BE2C (cell line): ENCODE results near the gene TBC1D9.
A peak's percentile ranks its signal among the peaks of the same experiment; 100 is the strongest.

Experiments
- DNase-seq: peaks from one replicate; pipeline ENCODE4 v3.0.0-alpha.2; 2020
- H3K27me3 ChIP-seq: fragments of 250-450 bp; sonication (Bioruptor Pico); 2 replicates; pipeline ENCODE4 v1.5.1; 2020; ENCODE audit warnings: mild to moderate bottlenecking
- H3K36me3 ChIP-seq: fragments of 250-450 bp; sonication (Bioruptor Pico); 2 replicates; pipeline ENCODE4 v1.5.1; 2020; ENCODE audit warnings: mild to moderate bottlenecking
- H3K4me1 ChIP-seq: fragments of 250-450 bp; sonication (Bioruptor Pico); 2 replicates; pipeline ENCODE4 v1.5.1; 2020
- H3K4me3 ChIP-seq: 2 replicates; pipeline ENCODE4 v1.5.1; 2011; ENCODE audit warnings: low read depth, low read length
- H3K9me3 ChIP-seq: fragments of 250-450 bp; sonication (Bioruptor Pico); 2 replicates; pipeline ENCODE4 v1.5.1; 2020
- TF ChIP-seq, protein P1 (sequence below): IDR thresholded peaks from 2 replicates; pipeline ENCODE4 v1.5.1; 2012; ENCODE audit warnings: mild to moderate bottlenecking, low read depth, low read length

The TBC1D9 gene

GRCh38 chr4:140757232-140757630, 1.0 kb upstream of the TBC1D9 start:
- Histone ChIP-seq H3K9me3 (no peaks in the 10 kb centered on the region), H3K36me3 (peaks cover 4% of the 10 kb centered on the region), H3K4me1 (no peaks in the 10 kb centered on the region), H3K4me3 (peak overlapping the region; percentile 67), H3K27me3 (no peaks in the 10 kb centered on the region)
- DNase-seq: no peak
- TF ChIP-seq, protein P1, sequence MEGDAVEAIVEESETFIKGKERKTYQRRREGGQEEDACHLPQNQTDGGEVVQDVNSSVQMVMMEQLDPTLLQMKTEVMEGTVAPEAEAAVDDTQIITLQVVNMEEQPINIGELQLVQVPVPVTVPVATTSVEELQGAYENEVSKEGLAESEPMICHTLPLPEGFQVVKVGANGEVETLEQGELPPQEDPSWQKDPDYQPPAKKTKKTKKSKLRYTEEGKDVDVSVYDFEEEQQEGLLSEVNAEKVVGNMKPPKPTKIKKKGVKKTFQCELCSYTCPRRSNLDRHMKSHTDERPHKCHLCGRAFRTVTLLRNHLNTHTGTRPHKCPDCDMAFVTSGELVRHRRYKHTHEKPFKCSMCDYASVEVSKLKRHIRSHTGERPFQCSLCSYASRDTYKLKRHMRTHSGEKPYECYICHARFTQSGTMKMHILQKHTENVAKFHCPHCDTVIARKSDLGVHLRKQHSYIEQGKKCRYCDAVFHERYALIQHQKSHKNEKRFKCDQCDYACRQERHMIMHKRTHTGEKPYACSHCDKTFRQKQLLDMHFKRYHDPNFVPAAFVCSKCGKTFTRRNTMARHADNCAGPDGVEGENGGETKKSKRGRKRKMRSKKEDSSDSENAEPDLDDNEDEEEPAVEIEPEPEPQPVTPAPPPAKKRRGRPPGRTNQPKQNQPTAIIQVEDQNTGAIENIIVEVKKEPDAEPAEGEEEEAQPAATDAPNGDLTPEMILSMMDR: no peak

- TF ChIP-seq, protein P1: no peak
- Histone ChIP-seq H3K4me3 (peak overlapping the region; percentile 67), H3K9me3 (no peaks in the 10 kb centered on the region), H3K4me1 (no peaks in the 10 kb centered on the region), H3K27me3 (no peaks in the 10 kb centered on the region), H3K36me3 (peaks cover 4% of the 10 kb centered on the region)
- DNase-seq: peak; percentile 84
These were observed 339 bp downstream of the TBC1D9 start for GRCh38 chr4:140755774-140756318.

DNA sequence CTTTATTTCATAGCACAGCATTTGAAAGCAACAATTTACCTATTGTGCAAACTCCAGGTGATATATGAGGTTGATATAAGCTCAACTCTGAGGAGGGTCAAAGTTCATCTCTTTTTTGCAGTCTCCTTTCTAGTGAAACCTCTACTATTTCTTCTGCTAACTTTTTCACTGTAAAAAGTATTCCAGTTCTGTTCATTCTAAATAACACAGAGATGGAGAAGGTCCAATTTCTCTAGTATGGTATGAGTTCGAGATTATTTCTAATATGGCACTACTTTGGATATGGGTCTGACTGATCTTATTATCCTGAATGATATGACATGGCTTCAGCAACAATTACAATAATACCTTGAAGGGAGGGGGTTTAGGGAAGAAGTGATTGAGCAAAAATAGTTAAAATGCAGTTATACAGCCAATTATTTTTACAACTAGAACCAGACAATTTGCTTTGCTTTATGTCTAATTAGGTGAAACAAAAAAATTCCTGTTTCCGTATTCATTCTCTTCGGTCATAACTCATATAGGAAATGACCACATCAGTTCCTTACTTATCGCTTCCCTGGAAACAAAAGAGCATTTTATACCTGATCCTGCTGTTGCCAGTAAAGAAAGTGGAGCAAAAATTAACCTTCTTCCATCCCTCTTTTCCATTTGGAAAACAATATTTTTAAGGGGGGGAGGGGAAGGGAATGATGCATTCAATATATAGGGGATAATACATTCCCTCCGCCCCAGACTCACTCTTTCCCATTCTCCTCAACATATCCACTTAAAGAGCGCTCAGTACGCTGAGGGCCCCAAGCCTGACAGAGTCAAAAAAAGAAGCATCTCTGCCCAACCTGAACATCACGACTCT, 1.0 kb downstream of the TBC1D9 start:
- no peaks in the 10 kb centered on the region for H3K27me3 ChIP-seq

GRCh38 chr4:140753329-140753728, 2.9 kb downstream of the TBC1D9 start:
- H3K4me3 ChIP-seq: no peak overlapping the region
- no peak for DNase-seq
- TF ChIP-seq, protein P1: no peak
- H3K36me3 ChIP-seq: peaks cover 4% of the 10 kb centered on the region
- H3K9me3 ChIP-seq: no peaks in the 10 kb centered on the region
- H3K4me1 ChIP-seq: no peaks in the 10 kb centered on the region
- no peaks in the 10 kb centered on the region for H3K27me3 ChIP-seq

More for the DNA sequence above, 1.0 kb downstream of the TBC1D9 start:
- peaks cover 4% of the 10 kb centered on the region for H3K36me3 ChIP-seq
- H3K9me3 ChIP-seq: no peaks in the 10 kb centered on the region
- H3K4me1 ChIP-seq: no peaks in the 10 kb centered on the region
- TF ChIP-seq, protein P1: no peak
- DNase-seq: no peak
- peak overlapping the region; percentile 67 for H3K4me3 ChIP-seq

GRCh38 chr4:140752291-140753068, 3.7 kb downstream of the TBC1D9 start:
- TF ChIP-seq, protein P1: no peak
- DNase-seq: no peak
- Histone ChIP-seq H3K4me3 (no peak overlapping the region), H3K4me1 (no peaks in the 10 kb centered on the region), H3K27me3 (no peaks in the 10 kb centered on the region), H3K36me3 (peaks cover 4% of the 10 kb centered on the region), H3K9me3 (peaks cover 2% of the 10 kb centered on the region; the same call in 1 of the 2 replicates)
